HS-5 (cell line): ENCODE data around the gene FNBP1L.
"Not testable (repeated sequence)": the region's sequence is repeated elsewhere in the genome, so short reads cannot be mapped to it uniquely, and the experiment has no call there.

Experiments used
- DNase-seq: peaks from one replicate; pipeline ENCODE4 v3.0.0-alpha.2; 2012; ENCODE audit warnings: low read depth

Gene FNBP1L

GRCh38 chr1:93573940-93574469, 126.1 kb downstream of the FNBP1L start:
- DNase-seq = no peak

GRCh38 chr1:93574511-93574910, 126.6 kb downstream of the FNBP1L start:
- DNase-seq = no peak

GRCh38 chr1:93574991-93575390, 127.1 kb downstream of the FNBP1L start:
- DNase-seq = no peak

- no peak for DNase-seq
Measured at GRCh38 chr1:93575621-93576284, 127.8 kb downstream of the FNBP1L start.

GRCh38 chr1:93576346-93576745, 128.4 kb downstream of the FNBP1L start:
- no peak for DNase-seq

GRCh38 chr1:93576746-93577145, 128.8 kb downstream of the FNBP1L start:
- DNase-seq = no peak

- no peak for DNase-seq
Measured at GRCh38 chr1:93577536-93578432, 129.9 kb downstream of the FNBP1L start.

- no peak for DNase-seq
Measured at GRCh38 chr1:93578433-93578830, 130.5 kb downstream of the FNBP1L start.

GRCh38 chr1:93578911-93579825, 131.2 kb downstream of the FNBP1L start:
- no peak for DNase-seq

GRCh38 chr1:93579891-93580290, 132.0 kb downstream of the FNBP1L start:
- DNase-seq = no peak

- DNase-seq = no peak
Measured at GRCh38 chr1:93581917-93582850, 134.3 kb downstream of the FNBP1L start.

GRCh38 chr1:93584261-93585003, 136.5 kb downstream of the FNBP1L start:
- DNase-seq = no peak

GRCh38 chr1:93585059-93585966, 137.4 kb downstream of the FNBP1L start:
- DNase-seq = no peak

GRCh38 chr1:93587354-93587753, 139.4 kb downstream of the FNBP1L start:
- DNase-seq = no peak

- DNase-seq = no peak
Measured at GRCh38 chr1:93588206-93588605, 140.3 kb downstream of the FNBP1L start.

- DNase-seq = no peak
Measured at GRCh38 chr1:93588955-93589354, 141.0 kb downstream of the FNBP1L start.

GRCh38 chr1:93591291-93591675, 143.4 kb downstream of the FNBP1L start:
- DNase-seq = not testable (repeated sequence)

- no peak for DNase-seq
Measured at GRCh38 chr1:93591676-93592550, 144.0 kb downstream of the FNBP1L start.
